NCI-H1694 (cell line): ENCODE measurements around the gene FRMPD4.

Experiments
- DNase-seq: peaks from one replicate; lab custom pipeline; 2025; lab: John Stamatoyannopoulos, UW

FRMPD4 gene

DNA sequence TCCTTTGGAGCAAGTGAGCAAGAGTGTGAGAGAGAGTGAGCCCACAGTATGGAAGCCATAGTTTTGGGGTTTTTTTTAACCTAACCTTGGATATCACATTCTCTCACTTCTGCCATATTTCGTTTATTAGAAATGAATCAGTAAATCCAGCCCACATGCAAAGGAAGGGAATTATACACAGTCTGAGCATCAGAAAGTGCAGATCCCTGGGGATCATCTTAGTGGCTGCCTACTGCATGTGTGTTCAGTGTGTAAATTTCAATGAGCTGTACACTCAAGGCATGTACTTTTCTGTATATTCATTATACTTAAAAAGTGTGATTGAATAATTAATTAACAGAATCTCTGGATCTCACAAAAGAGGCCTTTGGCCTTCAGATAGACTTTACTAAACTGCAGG lies 519.2 kb downstream of the FRMPD4 start:
- DNase-seq, result no peak

DNA sequence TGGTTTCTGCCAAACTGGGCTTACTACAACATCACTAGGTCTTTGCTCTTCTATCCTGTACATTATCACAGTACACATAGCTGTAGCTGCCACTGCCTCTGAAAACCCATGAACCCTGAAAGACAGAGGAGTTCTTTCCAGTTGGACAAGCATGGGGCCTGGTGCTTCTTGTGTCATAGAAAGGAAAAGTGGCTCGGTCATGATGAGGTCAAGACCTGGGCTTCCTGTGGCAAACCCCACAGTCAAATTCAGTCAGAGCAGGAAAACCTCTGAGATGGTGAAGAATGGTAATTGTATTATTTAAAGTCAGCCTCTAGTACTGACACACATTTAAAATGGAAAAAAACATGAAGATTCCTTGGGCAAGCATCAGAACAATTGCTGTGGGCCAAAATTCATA lies 519.6 kb downstream of the FRMPD4 start:
- no peak for DNase-seq

DNA sequence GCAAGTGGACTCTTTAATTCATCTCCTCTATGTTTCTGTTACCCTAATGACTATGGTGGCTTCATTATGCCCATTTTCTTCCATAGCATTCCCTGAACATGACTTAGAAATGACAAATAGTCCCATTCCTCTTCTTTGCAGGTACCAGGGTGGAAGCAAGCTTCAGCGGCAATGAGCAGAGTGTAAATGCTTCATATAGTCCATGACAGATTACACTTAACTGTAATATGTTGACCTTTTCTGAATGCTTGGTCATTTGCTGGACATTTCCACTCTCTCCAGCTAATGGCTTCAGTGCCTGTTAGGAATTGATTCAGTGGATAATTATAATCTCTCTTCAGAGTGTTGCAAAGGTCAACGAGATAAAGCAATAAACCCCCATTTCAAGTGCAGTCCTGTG lies 523.2 kb downstream of the FRMPD4 start:
- no peak for DNase-seq

DNA sequence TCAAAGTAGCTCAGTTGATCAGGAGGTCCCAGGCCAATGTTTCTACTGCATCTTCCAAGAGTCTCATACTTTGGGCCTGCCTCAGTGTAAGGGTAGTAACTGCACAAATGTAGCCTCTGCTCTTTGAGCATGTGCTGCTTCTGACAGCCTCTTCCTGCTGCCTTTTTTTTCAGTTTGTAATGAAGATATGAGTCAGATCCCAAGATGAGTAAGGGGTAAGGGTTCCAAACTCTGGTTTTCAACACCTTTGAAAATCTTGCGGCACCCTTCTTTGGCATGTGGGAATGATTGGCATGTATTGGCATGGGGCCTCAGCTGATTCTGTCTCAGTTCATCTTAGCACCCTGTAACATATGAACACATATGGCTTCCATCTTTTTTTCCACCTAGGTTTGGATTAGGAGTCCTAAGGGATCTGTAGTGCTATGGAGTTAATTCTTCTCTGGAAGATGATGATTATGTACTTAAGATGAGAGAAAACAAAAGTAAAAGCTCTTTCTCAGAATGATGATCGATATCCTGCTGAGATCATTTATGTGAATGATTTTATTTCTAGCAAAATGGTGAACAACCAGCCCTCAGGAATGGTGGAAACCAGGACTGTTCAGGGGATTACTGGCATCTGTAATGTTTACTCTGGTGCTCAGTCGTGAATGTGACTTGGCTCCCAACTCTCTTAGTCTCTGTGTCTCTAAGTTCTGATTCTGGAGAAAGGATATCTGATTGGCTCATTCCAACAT lies 534.3 kb downstream of the FRMPD4 start:
- no peak for DNase-seq

DNA sequence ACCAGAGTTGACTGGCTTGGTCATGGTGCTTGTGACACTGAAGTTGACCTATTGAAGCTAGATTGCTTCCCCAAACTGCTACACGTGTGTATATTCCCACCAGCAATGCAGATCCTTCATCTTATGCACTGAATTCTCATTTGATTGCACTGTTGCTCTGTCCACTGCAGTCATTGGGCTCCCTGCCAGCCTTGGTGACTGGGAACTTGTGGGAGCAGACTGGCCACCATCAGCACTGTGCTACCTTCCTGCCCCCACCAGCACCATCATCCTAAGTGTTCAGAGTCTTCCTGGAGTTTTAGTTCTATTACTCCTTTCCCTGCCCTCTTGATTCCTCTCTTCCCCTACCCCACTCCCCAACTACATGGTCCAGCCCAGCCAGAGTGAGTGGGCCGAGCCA lies 535.2 kb downstream of the FRMPD4 start:
- DNase-seq, result no peak

DNA sequence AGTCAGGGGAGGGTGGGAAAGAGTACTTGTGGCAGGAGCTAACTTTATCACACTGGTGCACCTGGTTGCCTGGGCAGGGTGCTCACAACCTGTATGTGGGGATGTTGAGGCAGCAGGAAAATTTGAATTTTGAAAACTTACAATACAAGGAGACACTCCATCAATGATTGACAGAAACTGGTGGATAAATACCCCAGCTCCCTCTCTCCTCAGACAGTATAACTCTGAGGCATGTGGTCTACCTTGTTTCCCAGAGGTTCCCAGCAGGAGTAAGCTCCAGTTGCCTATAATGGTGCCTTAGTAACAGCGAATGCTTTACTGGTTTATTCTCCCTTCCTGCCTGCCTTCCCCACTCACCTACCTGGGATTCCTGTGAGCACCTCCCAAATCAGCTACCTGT lies 541.2 kb downstream of the FRMPD4 start:
- DNase-seq, result no peak

DNA sequence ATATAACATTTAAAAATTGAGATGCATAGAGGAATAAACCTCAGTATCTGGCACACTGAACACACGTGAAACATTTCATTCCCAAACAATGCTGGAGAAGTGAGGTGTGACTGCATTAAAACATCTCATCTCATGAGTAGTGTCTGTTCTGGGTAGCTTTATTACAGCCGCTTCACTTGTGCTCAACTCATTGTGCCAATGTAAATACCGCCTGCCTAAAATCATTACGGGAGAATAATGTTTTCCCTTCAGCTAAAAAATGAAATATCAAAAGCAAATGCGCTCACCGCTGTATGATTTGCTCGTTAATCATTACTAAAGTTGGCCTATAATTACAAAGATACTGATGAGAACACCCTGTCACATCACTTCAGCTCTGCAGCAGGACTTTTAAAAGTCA lies 542.8 kb downstream of the FRMPD4 start:
- no peak for DNase-seq

DNA sequence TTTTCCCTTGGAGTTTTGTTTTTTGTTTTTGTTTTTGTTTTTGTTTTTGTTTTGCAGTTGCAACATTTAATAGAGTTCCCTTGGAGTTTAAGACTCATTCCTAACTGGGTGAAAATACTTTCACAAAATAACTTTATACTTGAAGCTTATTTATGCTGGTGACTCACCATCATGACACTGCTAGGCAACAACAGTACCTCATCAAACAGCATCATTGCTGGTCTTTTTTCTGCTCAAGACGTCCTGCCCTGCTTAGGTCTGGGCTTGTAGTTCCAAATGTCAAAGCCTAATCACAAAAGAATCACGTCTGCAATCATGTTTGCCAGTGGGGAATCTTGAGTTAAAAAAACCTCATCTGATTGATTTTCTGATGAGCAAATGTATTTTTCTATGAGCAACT lies 547.3 kb downstream of the FRMPD4 start:
- DNase-seq, result no peak

DNA sequence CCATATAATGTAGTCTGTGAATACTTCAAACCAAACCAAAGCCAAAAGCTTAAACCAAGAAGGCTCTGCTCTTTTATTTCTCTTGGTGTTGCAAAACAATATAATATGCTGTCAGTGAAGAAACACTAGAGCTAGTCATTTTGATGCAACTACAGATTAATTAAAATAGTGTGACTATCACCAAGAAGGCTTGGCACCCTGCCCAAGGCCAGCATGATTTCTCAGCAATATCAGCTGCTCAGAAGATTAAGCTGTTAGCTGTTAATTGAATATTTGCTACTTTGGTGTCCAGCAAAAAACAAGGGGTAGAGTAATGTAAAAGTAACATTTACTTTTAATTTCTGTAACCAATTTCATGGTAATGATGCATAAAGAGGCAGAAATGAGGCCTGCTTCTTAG lies 548.1 kb downstream of the FRMPD4 start:
- DNase-seq, result no peak

DNA sequence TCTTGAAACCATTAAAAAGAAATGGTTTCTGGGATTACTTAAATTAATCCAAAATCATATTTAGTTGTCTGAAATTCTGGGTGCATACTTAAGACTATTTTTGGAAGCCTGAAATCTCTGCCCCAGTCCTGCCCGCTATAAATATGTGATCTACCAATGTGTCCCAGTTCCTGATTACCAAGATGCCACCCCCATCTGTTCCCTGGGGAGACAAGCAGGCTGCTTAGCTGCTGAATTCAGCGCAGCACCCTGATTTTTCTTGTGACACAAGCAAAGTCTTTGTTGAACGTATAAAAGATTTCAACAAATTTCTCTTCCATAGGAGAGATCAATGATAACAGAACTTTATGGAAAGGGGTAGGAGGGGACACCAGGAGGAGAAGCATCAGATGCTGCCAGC lies 552.4 kb downstream of the FRMPD4 start:
- DNase-seq, result no peak

DNA sequence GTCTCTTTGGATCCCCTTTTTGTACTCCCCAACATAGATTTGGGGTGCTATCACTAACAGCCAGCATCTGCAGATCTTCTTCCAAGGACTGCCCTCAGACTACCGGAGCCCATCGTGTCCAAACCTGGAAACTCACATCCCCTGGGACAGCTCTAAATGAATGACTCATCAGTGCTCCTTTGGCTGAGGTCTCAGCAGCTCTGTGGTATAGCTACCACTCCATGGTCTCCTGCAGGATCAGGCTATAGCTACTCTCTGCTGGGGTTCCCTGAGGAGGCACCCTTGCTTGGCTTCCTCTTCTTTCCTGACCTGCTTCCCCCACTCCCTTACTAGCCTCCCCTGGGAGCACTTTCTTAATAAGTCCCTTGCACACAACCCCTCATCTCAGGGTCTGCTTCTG lies 555.5 kb downstream of the FRMPD4 start:
- DNase-seq, result no peak

DNA sequence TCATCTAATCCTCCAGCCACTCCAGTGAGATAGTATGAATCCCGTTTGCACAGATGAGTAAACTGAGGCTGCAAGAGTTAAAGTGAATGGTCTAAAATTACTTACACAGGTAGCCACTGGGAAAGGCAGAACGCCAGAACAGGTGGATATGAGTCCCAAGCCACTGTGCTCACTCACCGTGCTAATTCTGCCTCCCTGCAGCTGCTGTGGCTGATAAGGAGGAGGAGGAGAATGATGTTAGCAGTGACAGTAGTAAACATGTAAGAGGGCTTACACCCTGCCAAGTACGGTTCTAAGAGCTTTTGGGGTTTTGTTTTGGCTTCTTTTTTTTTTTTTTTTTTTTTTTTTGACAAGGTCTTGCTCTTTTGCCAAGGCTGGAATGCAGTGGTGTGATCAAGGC lies 562.5 kb downstream of the FRMPD4 start:
- no peak for DNase-seq

DNA sequence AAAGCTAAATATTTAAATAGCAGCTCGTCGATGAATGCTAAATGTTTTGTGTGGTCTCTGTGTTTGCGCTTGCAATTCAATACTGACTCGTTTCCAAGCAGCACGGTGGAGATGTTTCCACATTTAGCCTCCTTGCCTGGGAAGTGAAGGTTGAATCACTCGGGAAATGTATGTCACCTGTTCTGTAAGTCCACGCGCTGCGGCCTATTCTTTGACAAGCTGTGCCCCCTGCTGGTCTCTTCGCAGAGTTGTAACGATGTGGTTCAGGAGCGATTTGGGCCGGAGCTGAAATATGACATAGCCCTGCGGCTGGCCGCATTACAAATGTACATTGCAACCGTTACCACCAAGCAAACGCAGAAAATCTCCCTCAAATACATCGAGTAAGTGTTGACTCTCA lies 563.4 kb downstream of the FRMPD4 start:
- DNase-seq, result peak; percentile 34

DNA sequence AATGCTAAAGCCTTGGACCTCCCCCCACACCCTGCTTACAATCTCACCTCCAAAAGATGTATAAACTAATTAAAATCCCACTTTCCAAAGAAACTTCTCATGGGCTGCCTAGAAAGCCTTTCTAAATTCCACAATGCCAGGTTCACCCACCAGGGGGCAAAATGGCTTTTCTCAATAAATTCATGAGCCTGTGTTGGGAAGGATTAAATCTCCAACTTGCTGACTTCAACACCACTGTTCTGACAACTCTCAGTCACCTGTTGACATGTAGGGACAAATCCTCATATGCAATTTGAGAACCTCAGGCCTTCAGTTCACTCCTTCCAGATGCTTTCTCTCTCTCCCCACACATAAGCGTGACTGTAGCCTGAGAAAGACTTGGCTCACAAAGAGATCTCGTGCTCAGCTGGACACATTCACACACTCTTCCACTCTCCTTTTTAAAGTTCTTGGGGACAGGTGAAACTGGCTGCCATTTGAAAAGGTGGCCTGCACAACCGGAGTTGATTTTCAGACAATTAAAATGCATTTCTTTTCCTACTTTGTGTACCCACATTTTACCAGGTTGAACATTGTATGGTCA lies 564.3 kb downstream of the FRMPD4 start:
- peak; percentile 0 for DNase-seq

DNA sequence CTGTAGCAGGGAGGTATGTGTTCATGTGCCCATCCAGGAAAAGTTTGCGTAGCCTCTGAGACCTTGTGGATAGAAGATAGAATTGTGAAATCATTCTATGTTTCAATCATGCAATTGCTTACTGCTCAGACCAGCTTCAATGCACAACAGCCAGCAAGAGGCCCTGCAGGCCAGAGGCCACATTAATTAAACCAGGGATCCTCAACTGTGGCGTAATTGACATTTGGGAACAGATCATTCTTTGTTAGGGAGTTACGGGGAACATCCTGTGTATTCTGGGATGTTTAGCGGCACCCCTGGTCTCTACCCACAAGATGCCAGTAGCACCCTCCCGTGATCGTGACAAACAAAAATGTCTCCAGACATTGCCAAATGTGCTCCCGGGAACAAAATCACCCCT lies 566.4 kb downstream of the FRMPD4 start:
- DNase-seq, result no peak

DNA sequence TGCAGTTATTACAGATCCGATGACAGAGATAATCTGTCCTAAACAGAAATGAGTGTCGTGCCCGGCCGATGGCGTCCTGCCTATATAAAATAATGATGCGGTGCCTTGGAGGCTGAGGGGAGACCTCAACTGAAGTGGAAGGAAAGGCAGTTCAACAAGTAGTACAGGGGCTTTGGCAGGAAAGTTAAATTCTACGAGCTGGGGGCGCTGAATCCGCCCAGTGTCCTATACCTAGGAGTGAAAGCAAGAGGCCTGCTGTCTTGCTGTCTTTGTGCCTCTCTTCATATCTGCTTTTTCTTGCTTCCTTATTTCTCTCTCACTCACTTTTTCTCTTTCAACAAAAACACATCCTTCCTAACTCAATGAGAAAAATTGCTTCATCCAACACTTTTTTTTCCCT lies 570.8 kb downstream of the FRMPD4 start:
- no peak for DNase-seq

DNA sequence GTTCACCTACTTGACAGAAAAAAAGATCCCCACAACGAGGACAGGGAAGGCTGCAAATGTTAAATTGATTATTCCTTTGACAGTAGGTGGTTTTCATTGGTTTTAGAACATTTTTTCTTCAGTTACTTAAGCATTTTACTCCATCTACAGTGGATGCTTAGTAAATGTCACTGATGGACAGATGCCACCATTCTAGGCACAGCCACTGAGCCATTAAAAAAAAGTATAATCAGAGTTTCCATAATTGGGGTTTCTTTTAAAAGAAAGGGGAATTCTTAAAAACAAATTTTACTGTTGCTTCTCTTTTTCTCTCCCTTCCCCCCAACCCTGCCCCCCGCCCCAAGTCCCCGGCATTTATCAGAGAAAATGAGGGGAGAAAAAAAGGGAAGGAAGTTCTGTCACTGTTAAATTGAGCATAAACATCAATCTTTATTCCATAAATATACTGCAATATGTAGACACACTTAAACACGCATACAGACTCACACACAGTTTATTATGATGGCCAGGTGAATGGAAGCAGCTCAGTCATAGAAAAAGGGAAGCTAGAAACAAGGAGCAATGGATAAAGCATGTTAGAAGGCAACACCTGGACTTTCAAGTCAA lies 573.3 kb downstream of the FRMPD4 start:
- DNase-seq, result no peak

DNA sequence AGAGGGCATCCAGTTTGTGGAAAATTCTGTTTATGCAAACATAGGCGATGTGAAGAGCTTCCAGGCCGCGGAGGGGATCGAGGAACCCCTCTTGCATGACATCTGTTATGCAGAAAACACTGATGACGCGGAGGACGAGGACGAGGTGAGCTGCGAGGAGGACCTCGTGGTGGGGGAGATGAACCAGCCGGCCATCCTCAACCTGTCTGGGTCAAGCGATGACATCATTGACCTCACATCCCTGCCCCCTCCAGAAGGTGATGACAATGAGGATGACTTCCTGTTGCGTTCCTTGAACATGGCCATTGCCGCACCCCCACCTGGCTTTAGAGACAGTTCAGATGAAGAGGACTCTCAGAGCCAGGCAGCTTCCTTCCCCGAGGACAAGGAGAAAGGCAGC lies 578.3 kb downstream of the FRMPD4 start:
- no peak for DNase-seq

DNA sequence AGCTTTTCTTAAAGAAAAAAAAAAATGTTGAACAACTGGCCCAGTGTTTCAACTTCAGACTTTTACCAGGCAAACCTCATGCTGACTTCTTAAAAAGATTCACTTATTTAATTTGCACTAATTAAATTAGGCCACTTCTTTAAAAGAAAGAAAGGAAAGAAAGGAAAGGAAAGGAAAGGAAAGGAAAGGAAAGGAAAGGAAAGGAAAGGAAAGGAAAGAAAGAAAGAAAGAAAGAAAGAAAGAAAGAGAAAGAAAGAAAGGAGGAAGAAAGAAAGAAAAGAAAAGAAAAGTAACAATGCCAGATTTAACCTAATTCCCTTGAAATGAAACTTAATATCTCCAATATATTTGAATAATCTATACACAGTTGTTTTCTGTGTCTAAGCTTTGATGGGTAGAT lies 581.6 kb downstream of the FRMPD4 start:
- no peak for DNase-seq

DNA sequence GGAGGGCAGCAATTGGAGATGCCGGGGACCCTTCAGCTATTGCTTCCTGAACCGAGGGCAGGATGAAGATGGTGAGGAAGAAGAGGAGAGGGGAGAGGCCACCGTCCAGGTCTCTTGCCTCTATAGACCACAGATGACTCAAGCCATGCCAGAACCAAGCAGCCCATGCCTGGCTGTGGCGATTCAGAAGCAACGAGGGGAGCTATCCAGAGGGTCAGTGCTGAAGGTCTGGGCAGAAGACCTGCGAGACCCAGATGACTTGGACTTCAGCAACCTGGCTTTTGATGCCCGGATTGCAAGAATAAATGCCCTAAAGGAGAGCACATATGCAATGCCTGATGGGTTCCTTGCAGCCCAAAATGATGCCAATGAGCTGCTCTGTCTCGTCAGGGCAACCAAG lies 582.8 kb downstream of the FRMPD4 start:
- DNase-seq, result no peak

DNA sequence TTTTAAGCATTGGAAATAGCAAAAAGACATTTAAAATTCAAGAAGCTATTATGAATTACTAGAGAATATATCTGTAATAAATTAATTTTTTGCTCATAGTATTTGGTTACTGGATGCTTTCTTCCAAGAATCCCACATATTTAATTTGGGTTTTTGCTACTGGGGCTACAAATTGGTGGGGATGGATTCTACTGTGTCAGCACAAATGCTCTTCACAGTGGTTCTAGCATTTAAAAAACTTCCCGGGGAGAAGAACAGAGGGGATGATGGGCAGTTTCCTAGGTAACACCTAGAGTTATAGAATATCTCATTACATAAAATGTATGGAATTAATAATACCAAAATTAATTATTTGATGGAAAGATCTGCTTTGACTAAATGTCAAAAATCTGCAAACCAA lies 584.0 kb downstream of the FRMPD4 start:
- DNase-seq, result no peak

DNA sequence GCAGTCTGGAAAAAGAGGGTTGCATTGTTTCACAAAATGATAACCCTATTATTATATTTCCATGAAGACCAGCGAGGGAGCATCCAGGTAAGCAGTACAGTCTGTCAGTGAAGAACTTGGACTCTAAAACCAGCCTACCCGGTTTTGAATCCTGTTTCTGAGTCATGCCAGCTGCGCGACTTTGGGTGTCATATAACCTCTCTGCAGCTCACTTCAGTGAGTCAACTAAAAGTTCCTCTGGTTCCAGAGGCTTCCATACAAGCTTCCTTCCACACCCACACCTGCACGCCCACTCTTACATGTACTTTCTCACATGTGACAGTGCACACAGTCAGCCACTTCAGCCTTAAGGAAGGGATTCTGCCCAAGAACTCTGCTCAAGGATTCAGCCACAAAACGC lies 603.1 kb downstream of the FRMPD4 start:
- DNase-seq, result no peak

DNA sequence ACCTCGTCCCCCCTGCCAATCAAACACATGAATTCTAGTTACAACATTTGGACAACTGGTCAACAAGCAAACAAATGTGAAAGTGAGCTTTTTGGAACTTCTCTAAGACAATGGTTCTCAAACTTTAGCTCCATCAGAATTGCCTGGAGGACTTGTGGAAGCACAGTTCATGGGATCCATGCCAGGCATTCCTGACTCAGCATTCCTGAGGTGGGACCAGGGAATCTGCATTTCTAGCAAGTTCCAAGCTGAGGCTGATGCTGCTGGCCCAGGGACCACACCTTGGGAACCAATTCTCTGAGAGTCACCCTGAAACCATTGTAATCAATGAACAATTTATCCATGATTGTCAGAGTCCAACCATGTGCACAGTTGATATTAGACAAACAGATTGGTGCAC lies 609.2 kb downstream of the FRMPD4 start:
- DNase-seq, result no peak

DNA sequence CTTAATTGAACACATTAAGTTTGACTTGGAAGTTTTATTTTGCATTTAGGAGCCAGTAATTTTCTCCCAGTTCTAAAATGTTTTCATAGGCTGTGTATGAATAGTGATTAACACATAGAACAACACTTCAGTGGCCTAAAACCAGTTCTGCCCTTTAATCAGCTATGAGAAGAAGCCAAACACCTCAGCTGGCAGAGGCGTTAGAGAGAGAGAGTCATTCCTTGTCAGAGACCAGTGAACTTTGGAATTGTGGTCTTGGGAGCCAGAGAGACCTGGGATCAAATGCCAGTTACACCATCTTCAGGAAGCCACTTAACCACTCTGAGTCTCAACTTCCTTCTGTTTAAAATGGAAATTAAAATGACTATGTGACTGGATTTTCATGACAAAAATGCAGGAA lies 613.6 kb downstream of the FRMPD4 start:
- DNase-seq, result no peak
